GM21381 (cell line): Measurements from ENCODE around the gene LAMA5.
"Not testable (repeated sequence)": the region's sequence is repeated elsewhere in the genome, so short reads cannot be mapped to it uniquely, and the experiment has no call there.

Experiments
- ATAC-seq: cut with Tn5 transposase; IDR thresholded peaks from one replicate; pipeline ENCODE4 v1.9.1; 2021; ENCODE audit warnings: mild to moderate bottlenecking, moderate library complexity; ENCODE audit not compliant: unreplicated experiment

Gene LAMA5

GRCh38 chr20:62390317-62391164 lies 23.4 kb upstream of the LAMA5 start:
- no peak for ATAC-seq

- ATAC-seq, result no peak
These were observed 22.5 kb upstream of the LAMA5 start for GRCh38 chr20:62389601-62390087.

- no peak for ATAC-seq
These were observed 21.9 kb upstream of the LAMA5 start for GRCh38 chr20:62388839-62389600.

- no peak for ATAC-seq
These were observed 21.0 kb upstream of the LAMA5 start for GRCh38 chr20:62387933-62388635.

- no peak for ATAC-seq
These were observed 20.3 kb upstream of the LAMA5 start for GRCh38 chr20:62387219-62387913.

GRCh38 chr20:62386383-62387218 lies 19.5 kb upstream of the LAMA5 start, which contains the start of gene RPS21:
Gene RPS21, plus strand, starts transcription at chr20:62387103. Its CDS starts 236 bp downstream, at chr20:62387339.
- ATAC-seq, result peak; percentile 75

- ATAC-seq, result no peak
These were observed 15.4 kb upstream of the LAMA5 start for GRCh38 chr20:62382306-62383198.

GRCh38 chr20:62381842-62382241 lies 14.7 kb upstream of the LAMA5 start:
- no peak for ATAC-seq

- ATAC-seq, result no peak
These were observed 14.2 kb upstream of the LAMA5 start for GRCh38 chr20:62381202-62381797.

GRCh38 chr20:62378215-62378614 lies 11.1 kb upstream of the LAMA5 start:
- no peak for ATAC-seq

GRCh38 chr20:62377615-62378178 lies 10.6 kb upstream of the LAMA5 start:
- no peak for ATAC-seq

GRCh38 chr20:62377064-62377461 lies 10.0 kb upstream of the LAMA5 start:
- ATAC-seq, result no peak

- no peak for ATAC-seq
These were observed 9.3 kb upstream of the LAMA5 start for GRCh38 chr20:62376112-62377063.

GRCh38 chr20:62374331-62375152 lies 7.4 kb upstream of the LAMA5 start:
- ATAC-seq, result no peak

GRCh38 chr20:62373631-62374179 lies 6.6 kb upstream of the LAMA5 start:
- ATAC-seq, result not testable (repeated sequence)
